Measurements from ENCODE around the gene NRG3.
"Not testable (repeated sequence)": the region's sequence is repeated elsewhere in the genome, so short reads cannot be mapped to it uniquely, and the experiment has no call there.

Gene NRG3

GRCh38 chr10:82284180-82284579 lies 409.2 kb downstream of the NRG3 start:
- DNase-seq (ENCODE audit: low spot score): no peak

DNA sequence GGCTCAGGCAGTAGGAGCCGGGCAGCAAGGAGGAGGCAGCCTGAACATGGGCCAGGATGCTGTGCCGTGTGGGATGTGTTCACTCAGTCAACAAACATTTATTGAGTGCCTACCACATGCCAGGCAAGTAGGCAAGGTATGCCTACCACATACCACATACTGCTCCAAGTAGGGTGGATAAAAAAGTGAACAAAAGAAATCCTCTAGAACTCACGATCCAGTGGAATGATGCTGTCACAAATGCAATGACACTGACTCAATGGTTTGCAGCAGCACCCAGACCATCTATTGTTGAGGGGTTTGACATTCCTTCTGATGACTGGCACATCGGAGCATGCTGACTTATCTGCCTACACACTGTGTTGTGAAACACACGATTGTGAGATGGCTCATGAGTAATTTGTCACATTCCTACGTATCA lies 413.5 kb downstream of the NRG3 start:
- no peak for DNase-seq (ENCODE audit: low spot score)

GRCh38 chr10:82289945-82290344 lies 415.0 kb downstream of the NRG3 start:
- no peak for DNase-seq (ENCODE audit: low spot score)

- no peak for DNase-seq (ENCODE audit: low spot score)
These were observed 419.9 kb downstream of the NRG3 start for GRCh38 chr10:82294874-82295378.

GRCh38 chr10:82308641-82309040 lies 433.6 kb downstream of the NRG3 start:
- DNase-seq (ENCODE audit: low spot score): no peak

GRCh38 chr10:82310839-82311238 lies 435.8 kb downstream of the NRG3 start:
- no peak for DNase-seq (ENCODE audit: low spot score)

- DNase-seq (ENCODE audit: low spot score): no peak
These were observed 438.4 kb downstream of the NRG3 start for GRCh38 chr10:82313401-82313800.

DNA sequence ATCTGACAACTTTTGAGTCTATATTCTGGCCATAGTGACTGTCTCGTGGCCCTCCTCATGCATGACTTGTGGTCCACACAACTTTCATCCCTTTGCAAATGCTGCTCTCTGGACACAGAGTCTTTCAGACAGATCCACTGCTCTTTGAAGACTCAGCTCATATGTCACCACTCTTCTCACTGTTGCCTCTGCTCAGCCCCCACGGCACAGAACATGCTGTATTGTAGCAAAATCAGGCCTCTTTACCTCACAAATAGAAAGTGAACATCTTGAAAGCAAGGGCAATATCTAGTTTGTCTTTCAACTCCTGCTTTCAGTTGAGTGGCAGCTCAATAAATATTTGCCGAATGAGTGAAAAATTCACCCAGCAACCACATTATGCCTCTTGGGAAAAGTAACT lies 443.5 kb downstream of the NRG3 start:
- no peak for DNase-seq (ENCODE audit: low spot score)

GRCh38 chr10:82319074-82319473 lies 444.1 kb downstream of the NRG3 start:
- no peak for DNase-seq (ENCODE audit: low spot score)

- no peak for DNase-seq (ENCODE audit: low spot score)
These were observed 444.6 kb downstream of the NRG3 start for GRCh38 chr10:82319562-82319961.

DNA sequence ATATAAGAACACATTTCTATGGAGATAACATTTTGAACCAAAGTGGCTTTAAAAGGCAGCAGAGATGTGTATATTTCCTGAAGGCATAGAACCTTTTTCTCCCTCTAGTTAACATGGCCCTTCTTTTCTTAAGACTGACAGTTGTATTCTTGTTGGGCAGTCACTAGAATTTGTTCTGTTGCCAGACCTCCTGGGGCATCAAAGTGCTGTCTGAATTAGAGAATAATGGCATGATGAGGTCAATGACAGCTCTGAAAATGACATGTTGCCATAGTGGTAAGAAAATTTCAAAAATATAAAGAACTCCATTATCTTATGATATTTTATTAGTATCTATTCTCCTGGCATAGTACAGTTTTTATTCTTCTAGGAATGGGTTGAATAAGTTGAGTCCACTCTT lies 446.7 kb downstream of the NRG3 start:
- no peak for DNase-seq (ENCODE audit: low spot score)

GRCh38 chr10:82331716-82332115 lies 456.7 kb downstream of the NRG3 start:
- DNase-seq (ENCODE audit: low spot score): no peak

DNA sequence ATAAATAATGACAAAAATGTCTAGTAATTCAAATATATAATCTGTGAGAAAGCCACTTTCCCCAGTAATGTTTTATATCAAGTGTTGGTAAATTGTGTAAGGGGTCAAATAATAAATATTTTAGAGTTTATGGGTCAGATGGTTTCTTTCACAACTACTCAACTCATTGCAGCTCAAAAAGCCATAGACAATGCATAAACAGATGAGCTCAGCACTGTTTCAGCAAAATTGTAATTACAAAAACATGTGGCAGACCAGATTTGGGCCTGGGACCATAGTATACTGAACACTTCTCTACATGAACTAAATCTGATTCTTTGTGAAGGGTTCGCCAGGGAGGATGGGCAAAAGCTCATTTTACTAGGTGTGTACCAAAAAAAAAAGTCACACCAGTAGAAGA lies 460.8 kb downstream of the NRG3 start:
- DNase-seq (ENCODE audit: low spot score): no peak

GRCh38 chr10:82340166-82340565 lies 465.2 kb downstream of the NRG3 start:
- no peak for DNase-seq (ENCODE audit: low spot score)

DNA sequence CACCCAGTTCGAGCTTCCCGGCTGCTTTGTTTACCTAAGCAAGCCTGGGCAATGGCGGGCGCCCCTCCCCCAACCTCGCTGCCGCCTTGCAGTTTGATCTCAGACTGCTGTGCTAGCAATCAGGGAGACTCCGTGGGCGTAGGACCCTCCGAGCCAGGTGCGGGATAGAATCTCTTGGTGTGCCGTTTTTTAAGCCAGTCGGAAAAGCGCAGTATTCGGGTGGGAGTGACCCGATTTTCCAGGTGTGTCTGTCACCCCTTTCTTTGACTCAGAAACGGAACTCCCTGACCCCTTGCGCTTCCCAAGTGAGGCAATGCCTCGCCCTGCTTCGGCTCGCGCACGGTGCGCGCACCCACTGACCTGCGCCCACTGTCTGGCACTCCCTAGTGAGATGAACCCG lies 474.6 kb downstream of the NRG3 start:
- not testable (repeated sequence) for DNase-seq (ENCODE audit: low spot score)

GRCh38 chr10:82353381-82353780 lies 478.4 kb downstream of the NRG3 start:
- DNase-seq (ENCODE audit: low spot score): no peak

DNA sequence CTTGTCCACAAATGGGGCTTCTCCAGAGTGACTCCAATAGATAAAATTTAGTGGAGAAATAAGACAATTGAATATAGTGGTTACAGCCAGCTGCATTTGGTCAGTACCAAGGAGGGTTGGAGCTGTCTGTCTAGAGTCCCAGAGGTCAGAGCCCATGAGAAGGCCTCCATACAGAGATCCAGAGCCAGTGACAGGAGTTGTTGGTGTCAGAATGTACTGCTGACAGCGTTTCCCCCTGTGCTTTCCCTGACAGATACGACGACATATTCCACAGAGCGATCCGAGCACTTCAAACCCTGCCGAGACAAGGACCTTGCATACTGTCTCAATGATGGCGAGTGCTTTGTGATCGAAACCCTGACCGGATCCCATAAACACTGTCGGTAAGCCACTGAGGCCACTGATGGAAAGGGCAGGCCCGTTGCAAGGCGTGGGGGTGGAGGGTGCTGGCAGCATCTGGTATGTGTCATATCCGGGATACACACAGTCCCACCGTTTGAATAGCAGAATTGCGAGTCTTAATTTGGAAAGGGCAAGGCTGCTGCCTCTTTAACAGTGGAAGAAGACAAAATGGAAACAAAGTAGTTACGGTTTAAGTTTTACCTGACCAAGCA lies 483.6 kb downstream of the NRG3 start:
- DNase-seq (ENCODE audit: low spot score): no peak

DNA sequence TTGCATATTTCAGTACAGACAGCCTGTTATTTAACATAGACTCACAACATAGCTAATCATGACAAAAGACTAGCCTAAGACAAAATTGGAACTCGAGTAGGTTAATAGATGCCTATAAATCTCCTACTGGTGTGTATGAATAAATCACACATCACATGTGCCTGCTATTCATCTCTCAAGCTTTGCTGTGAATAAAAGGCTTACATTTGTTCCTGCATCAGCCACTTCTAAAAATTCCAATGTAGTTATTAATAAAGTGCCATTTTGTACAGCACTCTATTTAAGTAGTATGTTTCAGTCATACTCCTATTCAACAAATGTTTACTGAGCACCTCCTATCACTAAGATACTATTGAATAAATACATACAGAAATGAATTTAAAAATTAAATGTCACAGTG lies 486.3 kb downstream of the NRG3 start:
- DNase-seq (ENCODE audit: low spot score): no peak

- no peak for DNase-seq (ENCODE audit: low spot score)
These were observed 502.6 kb downstream of the NRG3 start for GRCh38 chr10:82377608-82378007.

- no peak for DNase-seq (ENCODE audit: low spot score)
These were observed 503.2 kb downstream of the NRG3 start for GRCh38 chr10:82378146-82378545.

DNA sequence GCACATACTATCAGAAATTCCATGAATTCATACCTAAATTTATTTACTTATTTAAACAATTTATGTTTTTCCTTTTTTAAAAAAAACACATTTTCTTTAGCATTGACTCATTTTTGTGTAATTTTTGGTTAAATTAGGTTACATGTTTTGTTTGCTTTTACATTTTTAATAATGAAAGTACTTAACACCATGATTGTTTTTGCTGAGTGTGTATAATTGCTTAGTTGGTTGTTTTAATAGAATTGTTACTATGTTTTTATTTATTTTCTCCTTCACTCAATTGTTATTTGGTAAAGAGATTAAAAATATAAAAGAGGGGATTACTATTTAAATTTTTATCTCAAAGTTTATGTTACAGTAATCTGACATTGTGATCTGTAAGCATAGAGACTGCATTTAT lies 508.4 kb downstream of the NRG3 start:
- no peak for DNase-seq (ENCODE audit: low spot score)

DNA sequence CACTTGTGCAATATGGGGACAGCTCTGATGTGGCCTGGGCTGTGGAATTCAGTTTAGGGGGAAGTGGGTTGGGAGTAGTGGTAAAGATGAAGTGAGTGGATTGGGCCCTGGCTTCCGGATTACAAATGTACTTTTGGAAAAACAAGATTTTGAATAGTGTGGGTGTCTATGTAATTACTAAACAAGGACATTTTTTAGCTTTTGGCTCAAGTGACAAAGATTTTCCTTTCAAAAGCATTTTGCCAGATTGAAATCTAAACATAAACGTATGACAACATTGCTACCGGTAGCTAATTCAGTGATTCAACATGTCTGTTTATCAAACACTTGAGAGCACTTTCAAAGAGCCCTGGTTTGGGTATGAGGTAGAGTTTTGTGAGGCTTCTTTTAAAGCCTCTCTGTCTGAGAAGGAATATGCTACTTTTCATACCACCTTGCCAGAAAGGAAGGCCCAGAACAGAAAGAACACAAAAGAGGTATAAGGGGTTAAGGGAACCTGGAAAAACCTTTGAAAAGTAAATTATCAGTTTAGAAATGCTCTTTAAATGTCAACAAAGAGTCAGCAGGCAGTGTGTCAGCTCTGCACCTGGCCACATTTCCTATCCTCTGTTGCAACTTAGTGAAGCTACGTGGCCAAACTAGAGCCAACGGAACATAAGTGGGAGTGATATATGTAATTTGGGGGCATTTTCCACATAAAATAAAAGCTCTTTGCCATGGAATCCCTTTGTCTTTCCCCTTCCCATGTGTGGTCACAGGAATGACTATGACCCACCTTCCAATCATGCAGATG lies 516.1 kb downstream of the NRG3 start:
- no peak for DNase-seq (ENCODE audit: low spot score)

GRCh38 chr10:82391971-82392370 lies 517.0 kb downstream of the NRG3 start:
- DNase-seq (ENCODE audit: low spot score): no peak

GRCh38 chr10:82392533-82392932 lies 517.5 kb downstream of the NRG3 start:
- DNase-seq (ENCODE audit: low spot score): no peak

Data from hematopoietic multipotent progenitor cell treated with erythropoietin and hydrocortisone succinate and interleukin-3 and kit ligand, for 17 days (in vitro differentiated cells).